ENCODE data around the gene IFT74. TPM values are rescaled to one million over a fixed set of nuclear protein-coding genes. Genes with fewer than 3 reads are reported as not detected.

Gene IFT74
- total RNA-seq, 1 donor from 2014 or later = 28.6 TPM

GRCh38 chr9:26973989-26974388 lies 17.8 kb downstream of the IFT74 start:
- no peak for DNase-seq (ENCODE audit: low spot score)

- DNase-seq (ENCODE audit: low spot score) = no peak
These were observed 18.7 kb downstream of the IFT74 start for GRCh38 chr9:26974927-26975326.

- peak; percentile 7 for DNase-seq (ENCODE audit: low spot score)
These were observed 19.8 kb downstream of the IFT74 start for GRCh38 chr9:26975728-26976707.

- no peak for DNase-seq (ENCODE audit: low spot score)
These were observed 27.1 kb downstream of the IFT74 start for GRCh38 chr9:26983340-26983739.

- DNase-seq (ENCODE audit: low spot score) = no peak
These were observed 39.6 kb downstream of the IFT74 start for GRCh38 chr9:26995810-26996209.

GRCh38 chr9:27003426-27004077 lies 47.3 kb downstream of the IFT74 start:
- no peak for DNase-seq (ENCODE audit: low spot score)

GRCh38 chr9:27005491-27005890 lies 49.3 kb downstream of the IFT74 start, which contains the start of gene LRRC19:
Gene LRRC19 (minus strand): TSS chr9:27005672. CDS start chr9:26999694, 5,978 bp downstream.
- no peak for DNase-seq (ENCODE audit: low spot score)

GRCh38 chr9:27019589-27019988 lies 63.4 kb downstream of the IFT74 start:
- DNase-seq (ENCODE audit: low spot score) = no peak

GRCh38 chr9:27022920-27023319 lies 66.7 kb downstream of the IFT74 start:
- no peak for DNase-seq (ENCODE audit: low spot score)

GRCh38 chr9:27029186-27029585 lies 73.0 kb downstream of the IFT74 start:
- DNase-seq (ENCODE audit: low spot score) = no peak

GRCh38 chr9:27033815-27034403 lies 77.7 kb downstream of the IFT74 start:
- peak; percentile 55 for DNase-seq (ENCODE audit: low spot score)

- no peak for DNase-seq (ENCODE audit: low spot score)
These were observed 81.3 kb downstream of the IFT74 start for GRCh38 chr9:27037499-27037898.

- peak; percentile 70 for DNase-seq (ENCODE audit: low spot score)
These were observed 85.5 kb downstream of the IFT74 start for GRCh38 chr9:27041746-27042145.

GRCh38 chr9:27042476-27042875 lies 86.3 kb downstream of the IFT74 start:
- peak; percentile 77 for DNase-seq (ENCODE audit: low spot score)

GRCh38 chr9:27043176-27043575 lies 87.0 kb downstream of the IFT74 start:
- peak; percentile 24 for DNase-seq (ENCODE audit: low spot score)

GRCh38 chr9:27047136-27047535 lies 90.9 kb downstream of the IFT74 start:
- peak; percentile 23 for DNase-seq (ENCODE audit: low spot score)

GRCh38 chr9:27053369-27054022 lies 97.3 kb downstream of the IFT74 start:
- DNase-seq (ENCODE audit: low spot score) = peak; percentile 37

GRCh38 chr9:27054125-27054524 lies 97.9 kb downstream of the IFT74 start:
- DNase-seq (ENCODE audit: low spot score) = no peak

- DNase-seq (ENCODE audit: low spot score) = no peak
These were observed 98.6 kb downstream of the IFT74 start for GRCh38 chr9:27054841-27055240.

GRCh38 chr9:27059412-27059811 lies 103.2 kb downstream of the IFT74 start:
- DNase-seq (ENCODE audit: low spot score) = no peak

- DNase-seq (ENCODE audit: low spot score) = peak; percentile 19
These were observed 103.7 kb downstream of the IFT74 start for GRCh38 chr9:27059907-27060306.

- DNase-seq (ENCODE audit: low spot score) = no peak
These were observed 109.1 kb downstream of the IFT74 start for GRCh38 chr9:27065288-27065687.
